ENCODE measurements around the gene SLC2A9. TPM values are rescaled to one million over a fixed set of nuclear protein-coding genes. Genes with fewer than 3 reads are reported as not detected.

Gene SLC2A9
- total and polyA plus RNA-seq, 2 of the 13 experiments (the other 11 are each of a cell fraction or from before 2014, with no cell fraction given) = 36.2 to 42.3 TPM

DNA sequence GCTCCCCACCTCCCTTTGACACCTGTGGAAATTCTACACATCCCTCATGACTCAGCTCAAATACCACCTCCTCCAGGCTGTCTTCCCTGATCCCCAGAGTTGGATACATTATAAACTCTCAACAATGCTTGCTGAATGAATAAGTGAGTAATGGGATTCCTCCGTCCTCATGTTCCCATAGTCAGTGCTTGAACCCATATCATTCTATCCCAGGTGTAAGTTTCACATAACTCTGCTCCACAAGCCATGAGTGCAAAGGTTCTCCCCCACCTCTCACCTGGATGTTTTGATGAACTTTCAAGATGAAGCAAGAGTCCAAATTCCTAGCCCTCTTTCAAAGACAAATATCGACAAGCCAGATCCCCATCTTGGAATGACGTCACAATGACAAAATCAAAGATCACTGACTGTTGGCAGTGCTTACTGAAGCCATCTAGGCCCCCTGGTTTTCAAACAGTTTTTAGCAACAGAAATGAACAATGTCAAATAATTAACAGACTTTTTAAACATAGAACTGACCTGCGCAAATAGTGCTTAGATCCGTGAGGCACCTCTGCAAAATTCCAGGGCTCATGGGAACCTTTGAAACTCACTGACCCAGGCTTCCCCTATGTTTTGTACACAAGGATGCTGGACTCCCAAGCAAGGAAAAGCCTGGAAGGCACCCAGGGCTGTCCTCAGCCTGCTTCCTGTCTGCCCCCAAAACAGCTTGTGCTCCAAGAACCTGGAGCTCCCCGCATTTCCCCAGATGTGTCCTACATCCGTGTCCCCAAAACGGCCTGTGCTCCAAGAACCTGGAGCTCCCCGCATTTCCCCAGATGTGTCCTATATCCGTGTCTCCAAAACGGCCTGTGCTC, 4.0 kb downstream of the SLC2A9 start (continued):
- no peak for TF ChIP-seq ZBED4 (CRISPR knock-in tag; IDR thresholded peaks at IDR 0.05; ENCODE audit: borderline replicate concordance)
- peak; percentile 57; the same call in 1 of the 2 replicates for TF ChIP-seq ARID4A (CRISPR knock-in tag; IDR thresholded peaks at IDR 0.05; ENCODE audit: borderline replicate concordance)
- peak; percentile 97 for TF ChIP-seq CEBPG (CRISPR knock-in tag; IDR thresholded peaks at IDR 0.05)
- TF ChIP-seq, protein P1, sequence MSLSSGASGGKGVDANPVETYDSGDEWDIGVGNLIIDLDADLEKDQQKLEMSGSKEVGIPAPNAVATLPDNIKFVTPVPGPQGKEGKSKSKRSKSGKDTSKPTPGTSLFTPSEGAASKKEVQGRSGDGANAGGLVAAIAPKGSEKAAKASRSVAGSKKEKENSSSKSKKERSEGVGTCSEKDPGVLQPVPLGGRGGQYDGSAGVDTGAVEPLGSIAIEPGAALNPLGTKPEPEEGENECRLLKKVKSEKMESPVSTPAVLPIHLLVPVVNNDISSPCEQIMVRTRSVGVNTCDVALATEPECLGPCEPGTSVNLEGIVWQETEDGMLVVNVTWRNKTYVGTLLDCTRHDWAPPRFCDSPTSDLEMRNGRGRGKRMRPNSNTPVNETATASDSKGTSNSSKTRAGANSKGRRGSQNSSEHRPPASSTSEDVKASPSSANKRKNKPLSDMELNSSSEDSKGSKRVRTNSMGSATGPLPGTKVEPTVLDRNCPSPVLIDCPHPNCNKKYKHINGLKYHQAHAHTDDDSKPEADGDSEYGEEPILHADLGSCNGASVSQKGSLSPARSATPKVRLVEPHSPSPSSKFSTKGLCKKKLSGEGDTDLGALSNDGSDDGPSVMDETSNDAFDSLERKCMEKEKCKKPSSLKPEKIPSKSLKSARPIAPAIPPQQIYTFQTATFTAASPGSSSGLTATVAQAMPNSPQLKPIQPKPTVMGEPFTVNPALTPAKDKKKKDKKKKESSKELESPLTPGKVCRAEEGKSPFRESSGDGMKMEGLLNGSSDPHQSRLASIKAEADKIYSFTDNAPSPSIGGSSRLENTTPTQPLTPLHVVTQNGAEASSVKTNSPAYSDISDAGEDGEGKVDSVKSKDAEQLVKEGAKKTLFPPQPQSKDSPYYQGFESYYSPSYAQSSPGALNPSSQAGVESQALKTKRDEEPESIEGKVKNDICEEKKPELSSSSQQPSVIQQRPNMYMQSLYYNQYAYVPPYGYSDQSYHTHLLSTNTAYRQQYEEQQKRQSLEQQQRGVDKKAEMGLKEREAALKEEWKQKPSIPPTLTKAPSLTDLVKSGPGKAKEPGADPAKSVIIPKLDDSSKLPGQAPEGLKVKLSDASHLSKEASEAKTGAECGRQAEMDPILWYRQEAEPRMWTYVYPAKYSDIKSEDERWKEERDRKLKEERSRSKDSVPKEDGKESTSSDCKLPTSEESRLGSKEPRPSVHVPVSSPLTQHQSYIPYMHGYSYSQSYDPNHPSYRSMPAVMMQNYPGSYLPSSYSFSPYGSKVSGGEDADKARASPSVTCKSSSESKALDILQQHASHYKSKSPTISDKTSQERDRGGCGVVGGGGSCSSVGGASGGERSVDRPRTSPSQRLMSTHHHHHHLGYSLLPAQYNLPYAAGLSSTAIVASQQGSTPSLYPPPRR (CRISPR knock-in tag; IDR thresholded peaks at IDR 0.05; ENCODE audit: borderline replicate concordance) = peak; percentile 90
- TF ChIP-seq FOXK2 (IDR thresholded peaks at IDR 0.05) = peak; percentile 42
- TF ChIP-seq ZNF570 (CRISPR knock-in tag; IDR thresholded peaks at IDR 0.05; ENCODE audit: borderline replicate concordance) = no peak
- TF ChIP-seq ZNF136 (CRISPR knock-in tag; IDR thresholded peaks at IDR 0.05; ENCODE audit: low read depth) = peak; percentile 16; the same call in 1 of the 2 replicates
- TF ChIP-seq ZNF10 (CRISPR knock-in tag; IDR thresholded peaks at IDR 0.05; ENCODE audit: borderline replicate concordance, low read depth) = no peak
- TF ChIP-seq, protein P2, sequence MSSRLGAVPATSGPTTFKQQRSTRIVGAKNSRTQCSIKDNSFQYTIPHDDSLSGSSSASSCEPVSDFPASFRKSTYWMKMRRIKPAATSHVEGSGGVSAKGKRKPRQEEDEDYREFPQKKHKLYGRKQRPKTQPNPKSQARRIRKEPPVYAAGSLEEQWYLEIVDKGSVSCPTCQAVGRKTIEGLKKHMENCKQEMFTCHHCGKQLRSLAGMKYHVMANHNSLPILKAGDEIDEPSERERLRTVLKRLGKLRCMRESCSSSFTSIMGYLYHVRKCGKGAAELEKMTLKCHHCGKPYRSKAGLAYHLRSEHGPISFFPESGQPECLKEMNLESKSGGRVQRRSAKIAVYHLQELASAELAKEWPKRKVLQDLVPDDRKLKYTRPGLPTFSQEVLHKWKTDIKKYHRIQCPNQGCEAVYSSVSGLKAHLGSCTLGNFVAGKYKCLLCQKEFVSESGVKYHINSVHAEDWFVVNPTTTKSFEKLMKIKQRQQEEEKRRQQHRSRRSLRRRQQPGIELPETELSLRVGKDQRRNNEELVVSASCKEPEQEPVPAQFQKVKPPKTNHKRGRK (CRISPR knock-in tag; IDR thresholded peaks at IDR 0.05) = no peak
- TF ChIP-seq, protein P3, sequence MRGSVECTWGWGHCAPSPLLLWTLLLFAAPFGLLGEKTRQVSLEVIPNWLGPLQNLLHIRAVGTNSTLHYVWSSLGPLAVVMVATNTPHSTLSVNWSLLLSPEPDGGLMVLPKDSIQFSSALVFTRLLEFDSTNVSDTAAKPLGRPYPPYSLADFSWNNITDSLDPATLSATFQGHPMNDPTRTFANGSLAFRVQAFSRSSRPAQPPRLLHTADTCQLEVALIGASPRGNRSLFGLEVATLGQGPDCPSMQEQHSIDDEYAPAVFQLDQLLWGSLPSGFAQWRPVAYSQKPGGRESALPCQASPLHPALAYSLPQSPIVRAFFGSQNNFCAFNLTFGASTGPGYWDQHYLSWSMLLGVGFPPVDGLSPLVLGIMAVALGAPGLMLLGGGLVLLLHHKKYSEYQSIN (CRISPR knock-in tag; IDR thresholded peaks at IDR 0.05; ENCODE audit: borderline replicate concordance) = no peak
- no peak for TF ChIP-seq MTA3 (CRISPR knock-in tag; IDR thresholded peaks at IDR 0.05)
- no peak for TF ChIP-seq NFRKB (IDR thresholded peaks at IDR 0.05)

Measured in HepG2 (cell line).